GM12878 (cell line): ENCODE measurements around the gene PSAPL1. TPM values are rescaled to one million over a fixed set of nuclear protein-coding genes. Genes with fewer than 3 reads are reported as not detected.

Experiments used
- ATAC-seq: fragments of 200-7000 bp; cut with Tn5 transposase; 3 replicates; pipeline ENCODE4 v1.9.1; 2020; ENCODE audit warnings: mild to moderate bottlenecking, moderate library complexity
- BruUV-seq: library from RNA; stranded (reverse); fragments of 400-500 nt; replicated peaks from 2 replicates; lab custom pipeline; 2021; lab: Mats Ljungman, UMichigan
- CTCF ChIA-PET: fragments of 300-600 bp; sonication (Branson Sonifier 250); formaldehyde crosslinking; extraction: SDS; loops from one replicate; lab custom pipeline; 2021; ENCODE audit warnings: inconsistent platforms; lab: Yijun Ruan, JAX
- POLR2A ChIA-PET: fragments of 350-600 bp; formaldehyde crosslinking; extraction: SDS; loops from one replicate; lab custom pipeline; 2021; ENCODE audit warnings: inconsistent platforms; lab: Charles Lee
- RAD21 ChIA-PET: fragments of 300-600 bp; sonication (Branson Sonifier 250); formaldehyde crosslinking; loops from one replicate; lab custom pipeline; 2023; ENCODE audit warnings: antibody characterized with exemption; ENCODE audit not compliant: unreplicated experiment; lab: Charles Lee
- SMC1A ChIA-PET: fragments of 300-600 bp; sonication (Branson Sonifier 250); formaldehyde crosslinking; loops from one replicate; lab custom pipeline; 2023; ENCODE audit not compliant: unreplicated experiment, uncharacterized antibody; lab: Charles Lee
- DNase-seq: peaks from one replicate; pipeline ENCODE4 v3.0.0-alpha.2; 2011; ENCODE audit warnings: low read depth, low spot score
- FAIRE-seq: peaks from 3 replicates; lab custom pipeline; 2011; peaks lifted over from hg19 to GRCh38; lab: Jason Lieb, UNC
- H2AFZ ChIP-seq: 2 replicates; pipeline ENCODE4 v1.6.0; 2011; ENCODE audit warnings: low read depth, low read length, control low read depth; ENCODE audit not compliant: control insufficient read depth
- H3K27ac ChIP-seq: 2 replicates; pipeline ENCODE4 v1.5.1; 2011; ENCODE audit warnings: control low read depth; ENCODE audit not compliant: control insufficient read depth, insufficient read depth
- H3K27me3 ChIP-seq, 2 experiments: replicated peaks in 1 of 2; 2 replicates each; pipeline versions ENCODE4 v1.6.0 to v1.6.1; 2011; ENCODE audit warnings: low read length in 1 of 2; ENCODE audit not compliant: control insufficient read depth in 2 of 2, insufficient read depth in 2 of 2
- H3K36me3 ChIP-seq, 2 experiments: 2 replicates each; pipeline ENCODE4 v1.5.1; 2011; ENCODE audit warnings: low read length in 1 of 2; ENCODE audit not compliant: control insufficient read depth in 2 of 2, insufficient read depth in 2 of 2
- H3K4me1 ChIP-seq: 2 replicates; pipeline ENCODE4 v1.6.1; 2011; ENCODE audit warnings: mild to moderate bottlenecking, low read length, moderate library complexity, mixed read lengths; ENCODE audit not compliant: control insufficient read depth, insufficient read depth
- H3K4me2 ChIP-seq: 2 replicates; pipeline ENCODE4 v1.6.0; 2011; ENCODE audit warnings: control low read depth; ENCODE audit not compliant: control insufficient read depth, insufficient read depth
- H3K4me3 ChIP-seq: fragments of 200-600 bp; sonication (generic); 2 replicates; pipeline ENCODE4 v1.5.1; 2016
- H3K79me2 ChIP-seq: 2 replicates; pipeline ENCODE4 v1.6.0; 2011; ENCODE audit warnings: low read length; ENCODE audit not compliant: control insufficient read depth, insufficient read depth
- H3K9ac ChIP-seq: 2 replicates; pipeline ENCODE4 v1.8.0; 2011; ENCODE audit warnings: low read length, control low read depth, mixed read lengths; ENCODE audit not compliant: control insufficient read depth, insufficient read depth
- H3K9me3 ChIP-seq: replicated peaks from 3 replicates; pipeline ENCODE4 v1.5.1; 2011; ENCODE audit warnings: mild to moderate bottlenecking, low read length; ENCODE audit not compliant: control insufficient read depth, insufficient read depth
- H4K20me1 ChIP-seq: 2 replicates; pipeline ENCODE4 v1.6.0; 2011; ENCODE audit not compliant: control insufficient read depth, insufficient read depth
- ASH2L ChIP-seq: fragments of 300-600, 200-600 bp; sonication (generic); IDR thresholded peaks from 2 replicates; pipeline ENCODE4 v1.6.1; 2017; ENCODE audit warnings: low read depth, mild to moderate bottlenecking, borderline replicate concordance
- CHD2 ChIP-seq: IDR thresholded peaks from 2 replicates; pipeline ENCODE4 v1.6.1; 2011; ENCODE audit warnings: low read depth, low read length, improper control_type of control experiment, borderline replicate concordance
- CREM ChIP-seq: IDR thresholded peaks from 2 replicates; pipeline ENCODE4 v1.6.1; 2014; ENCODE audit warnings: antibody characterized with exemption, low read depth
- FOXM1 ChIP-seq: IDR thresholded peaks from 2 replicates; pipeline ENCODE4 v1.6.1; 2012; ENCODE audit warnings: low read depth, mild to moderate bottlenecking, inconsistent platforms, low read length, moderate library complexity
- GABPA ChIP-seq: IDR thresholded peaks from 2 replicates; pipeline ENCODE4 v1.6.1; 2014; ENCODE audit warnings: antibody characterized with exemption, low read depth, mild to moderate bottlenecking, inconsistent platforms
- MTA2 ChIP-seq: fragments of 450-650 bp; IDR thresholded peaks from 2 replicates; pipeline ENCODE4 v1.6.1; 2016; ENCODE audit warnings: low read depth, mild to moderate bottlenecking, moderate library complexity
- MYB ChIP-seq: fragments of 150-350 bp; IDR thresholded peaks from 2 replicates; pipeline ENCODE4 v1.6.1; 2014; ENCODE audit warnings: mild to moderate bottlenecking, low read depth, low read length, borderline replicate concordance
- NFYB ChIP-seq: IDR thresholded peaks from 2 replicates; pipeline ENCODE4 v1.6.1; 2011; ENCODE audit warnings: low read depth, mild to moderate bottlenecking, low read length, improper control_type of control experiment, moderate library complexity; ENCODE audit not compliant: insufficient read depth
- RBBP5 ChIP-seq: fragments of 200-600 bp; sonication (generic); conservative IDR thresholded peaks from 2 replicates; pipeline ENCODE4 v1.6.1; 2016
- SIX5 ChIP-seq: IDR thresholded peaks from 2 replicates; pipeline ENCODE4 v1.6.1; 2011; ENCODE audit warnings: mild to moderate bottlenecking, low read depth, low read length, moderate library complexity; ENCODE audit not compliant: severe bottlenecking
- SMC3 ChIP-seq: IDR thresholded peaks from 2 replicates; pipeline ENCODE4 v1.6.1; 2011; ENCODE audit warnings: low read length, improper control_type of control experiment, borderline replicate concordance
- TARDBP ChIP-seq: IDR thresholded peaks from 2 replicates; pipeline ENCODE4 v1.6.1; 2016; ENCODE audit warnings: borderline replicate concordance
- YY1 ChIP-seq: IDR thresholded peaks from 2 replicates; pipeline ENCODE4 v1.6.1; 2011; ENCODE audit warnings: low read depth, mild to moderate bottlenecking, low read length
- ZNF207 ChIP-seq: fragments of 450-650 bp; IDR thresholded peaks from 2 replicates; pipeline ENCODE4 v1.6.1; 2014; ENCODE audit warnings: antibody characterized with exemption, mild to moderate bottlenecking, borderline replicate concordance
- ZZZ3 ChIP-seq: IDR thresholded peaks from 2 replicates; pipeline ENCODE4 v1.6.1; 2011; ENCODE audit warnings: low read depth; ENCODE audit not compliant: control insufficient read depth, insufficient read length
- WGBS: methylation state at CpG from one replicate; pipeline ENCODE4 v1.1.6; 2016; ENCODE audit warnings: low lambda C conversion rate; ENCODE audit not compliant: insufficient replicate concordance, insufficient coverage; ENCODE audit errors: missing lambda C conversion rate; 5-methylcytosine and 5-hydroxymethylcytosine counted together
- in situ Hi-C: fragments of 300-500 bp; cut with MboI; formaldehyde crosslinking; loops from 9 replicates; pipeline ENCODE4 v1.14.3; 2018; ENCODE audit warnings: mixed read lengths
- intact Hi-C: fragments of 100-400 bp; cut with micrococcal nuclease; formaldehyde crosslinking; loops from one replicate; pipeline ENCODE4 v1.14.2; 2022; ENCODE audit not compliant: unreplicated experiment
- polyA plus RNA-seq, 11 experiments: library from polyadenylated mRNA; depleted of rRNA in 4 of 11; unstranded in 6 of 11; stranded (reverse) in 5 of 11; fragments of >200 nt; fragmentation: Nextera tagmentation in 4 of 11; fragmentation: Illumina TruSeq in 1 of 11; extraction: Ambion mirVana in 4 of 11; extraction: Trizol in 1 of 11; gene quantifications; 1 replicate in 1 of 11; 2 replicates in 10 of 11; pipeline versions ENCODE4 v1.2.1 to v1.2.3, GENCODE V29; 2011 to 2016; ENCODE audit warnings: inconsistent platforms in 2 of 11, missing spikeins in 2 of 11, low read depth in 1 of 11
- total RNA-seq, 4 experiments: library from RNA; depleted of rRNA in 3 of 4; stranded (reverse); fragments of >200 nt in 3 of 4; fragmentation: Illumina TruSeq in 1 of 4; extraction: Trizol in 1 of 4; gene quantifications; 2 replicates each; pipeline versions ENCODE4 v1.2.1 to v1.2.3, GENCODE V29; 2013 to 2021
- TF ChIP-seq, protein P1 (sequence below): fragments of 150-350 bp; IDR thresholded peaks from 2 replicates; pipeline ENCODE4 v1.6.1; 2014; ENCODE audit warnings: mild to moderate bottlenecking, low read depth, low read length
- TF ChIP-seq, protein P2 (sequence below): IDR thresholded peaks from 2 replicates; pipeline ENCODE4 v1.6.1; 2012; ENCODE audit warnings: low read depth, low read length, improper control_type of control experiment
- TF ChIP-seq, protein P3 (sequence below): fragments of 450-650 bp; IDR thresholded peaks from 2 replicates; pipeline ENCODE4 v1.6.1; 2017; ENCODE audit warnings: antibody characterized with exemption, mild to moderate bottlenecking, moderate library complexity

The PSAPL1 gene
- total and polyA plus RNA-seq, 10 of the 15 experiments (the other 5 are each of a cell fraction or from before 2014, with no cell fraction given): not detected

DNA sequence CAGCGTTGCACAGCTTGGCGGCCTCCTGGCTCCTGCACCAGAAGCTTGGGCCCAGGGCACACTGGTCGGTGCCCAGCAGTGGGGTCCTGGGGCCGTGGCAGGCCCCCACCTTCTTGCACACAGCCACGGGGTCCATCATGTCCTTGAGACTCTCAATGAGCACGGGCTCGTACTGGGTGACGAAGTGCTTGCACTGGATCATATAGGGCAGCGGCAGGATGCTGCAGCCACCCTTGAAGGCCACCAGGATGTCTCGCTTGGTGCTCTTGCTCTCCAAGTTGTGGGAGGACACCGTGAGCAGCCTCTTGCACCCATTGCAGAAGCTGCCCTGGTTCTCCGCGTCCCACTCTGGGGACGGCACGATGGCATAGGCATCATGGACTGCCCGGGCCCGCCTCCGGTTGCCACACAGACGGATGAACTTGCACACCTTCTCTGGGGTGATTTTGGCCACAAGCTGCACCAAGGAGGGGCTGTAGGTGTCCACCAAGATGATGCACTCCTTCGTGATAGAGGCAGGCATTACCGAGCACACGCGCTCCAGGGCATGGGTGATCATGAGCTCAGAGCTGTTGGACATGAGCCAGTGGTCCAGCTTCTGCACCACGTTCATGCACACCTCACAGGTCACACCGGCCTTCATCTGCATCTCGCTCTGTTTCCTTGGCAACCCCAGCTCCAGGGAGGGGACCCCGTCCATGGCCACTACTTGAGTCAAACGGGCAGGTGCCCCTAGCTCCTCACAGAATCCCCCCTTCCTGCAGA lies 1.2 kb downstream of the PSAPL1 start:
- intact Hi-C loops: no loop called here
- Histone ChIP-seq H4K20me1 (no peaks in the 10 kb centered on the region), H3K9me3 (no peaks in the 10 kb centered on the region), H3K27me3 (no peaks in the 10 kb centered on the region; a peak in 1 of 4 replicates), H3K36me3 (no peaks in the 10 kb centered on the region), H2AFZ (no peak overlapping the region), H3K4me2 (no peak overlapping the region), H3K4me3 (no peak overlapping the region), H3K27ac (no peak overlapping the region), H3K4me1 (no peaks in the 10 kb centered on the region), H3K9ac (no peak overlapping the region), H3K79me2 (no peaks in the 10 kb centered on the region)
- 39% methylated on average over 27 of the region's 28 CpGs for WGBS
- FAIRE-seq (no peak), DNase-seq (no peak), ATAC-seq (no peak)
- SMC1A ChIA-PET: no interaction called here
- in situ Hi-C loops: no loop called here
- BruUV-seq: no TSS peak
- CTCF ChIA-PET: no interaction called here
- POLR2A ChIA-PET: no interaction called here
- TF ChIP-seq TARDBP (no peak), GABPA (no peak), SMC3 (no peak), MTA2 (no peak), YY1 (no peak), ASH2L (no peak), SIX5 (no peak), CHD2 (no peak), ZNF207 (no peak), FOXM1 (no peak), ZZZ3 (no peak), NFYB (no peak), RBBP5 (no peak), CREM (no peak), MYB (no peak)
- TF ChIP-seq, protein P1, sequence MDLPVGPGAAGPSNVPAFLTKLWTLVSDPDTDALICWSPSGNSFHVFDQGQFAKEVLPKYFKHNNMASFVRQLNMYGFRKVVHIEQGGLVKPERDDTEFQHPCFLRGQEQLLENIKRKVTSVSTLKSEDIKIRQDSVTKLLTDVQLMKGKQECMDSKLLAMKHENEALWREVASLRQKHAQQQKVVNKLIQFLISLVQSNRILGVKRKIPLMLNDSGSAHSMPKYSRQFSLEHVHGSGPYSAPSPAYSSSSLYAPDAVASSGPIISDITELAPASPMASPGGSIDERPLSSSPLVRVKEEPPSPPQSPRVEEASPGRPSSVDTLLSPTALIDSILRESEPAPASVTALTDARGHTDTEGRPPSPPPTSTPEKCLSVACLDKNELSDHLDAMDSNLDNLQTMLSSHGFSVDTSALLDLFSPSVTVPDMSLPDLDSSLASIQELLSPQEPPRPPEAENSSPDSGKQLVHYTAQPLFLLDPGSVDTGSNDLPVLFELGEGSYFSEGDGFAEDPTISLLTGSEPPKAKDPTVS: no peak
- TF ChIP-seq, protein P2, sequence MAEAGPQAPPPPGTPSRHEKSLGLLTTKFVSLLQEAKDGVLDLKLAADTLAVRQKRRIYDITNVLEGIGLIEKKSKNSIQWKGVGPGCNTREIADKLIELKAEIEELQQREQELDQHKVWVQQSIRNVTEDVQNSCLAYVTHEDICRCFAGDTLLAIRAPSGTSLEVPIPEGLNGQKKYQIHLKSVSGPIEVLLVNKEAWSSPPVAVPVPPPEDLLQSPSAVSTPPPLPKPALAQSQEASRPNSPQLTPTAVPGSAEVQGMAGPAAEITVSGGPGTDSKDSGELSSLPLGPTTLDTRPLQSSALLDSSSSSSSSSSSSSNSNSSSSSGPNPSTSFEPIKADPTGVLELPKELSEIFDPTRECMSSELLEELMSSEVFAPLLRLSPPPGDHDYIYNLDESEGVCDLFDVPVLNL: no peak
- TF ChIP-seq, protein P3, sequence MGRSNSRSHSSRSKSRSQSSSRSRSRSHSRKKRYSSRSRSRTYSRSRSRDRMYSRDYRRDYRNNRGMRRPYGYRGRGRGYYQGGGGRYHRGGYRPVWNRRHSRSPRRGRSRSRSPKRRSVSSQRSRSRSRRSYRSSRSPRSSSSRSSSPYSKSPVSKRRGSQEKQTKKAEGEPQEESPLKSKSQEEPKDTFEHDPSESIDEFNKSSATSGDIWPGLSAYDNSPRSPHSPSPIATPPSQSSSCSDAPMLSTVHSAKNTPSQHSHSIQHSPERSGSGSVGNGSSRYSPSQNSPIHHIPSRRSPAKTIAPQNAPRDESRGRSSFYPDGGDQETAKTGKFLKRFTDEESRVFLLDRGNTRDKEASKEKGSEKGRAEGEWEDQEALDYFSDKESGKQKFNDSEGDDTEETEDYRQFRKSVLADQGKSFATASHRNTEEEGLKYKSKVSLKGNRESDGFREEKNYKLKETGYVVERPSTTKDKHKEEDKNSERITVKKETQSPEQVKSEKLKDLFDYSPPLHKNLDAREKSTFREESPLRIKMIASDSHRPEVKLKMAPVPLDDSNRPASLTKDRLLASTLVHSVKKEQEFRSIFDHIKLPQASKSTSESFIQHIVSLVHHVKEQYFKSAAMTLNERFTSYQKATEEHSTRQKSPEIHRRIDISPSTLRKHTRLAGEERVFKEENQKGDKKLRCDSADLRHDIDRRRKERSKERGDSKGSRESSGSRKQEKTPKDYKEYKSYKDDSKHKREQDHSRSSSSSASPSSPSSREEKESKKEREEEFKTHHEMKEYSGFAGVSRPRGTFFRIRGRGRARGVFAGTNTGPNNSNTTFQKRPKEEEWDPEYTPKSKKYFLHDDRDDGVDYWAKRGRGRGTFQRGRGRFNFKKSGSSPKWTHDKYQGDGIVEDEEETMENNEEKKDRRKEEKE: no peak
- RAD21 ChIA-PET: no interaction called here
